ENCODE data around the gene SLC16A12. TPM values are rescaled to one million over a fixed set of nuclear protein-coding genes. Genes with fewer than 3 reads are reported as not detected.

The SLC16A12 gene
- total and polyA plus RNA-seq, 2 of the 8 experiments (the other 6 are each of a cell fraction or from before 2014, with no cell fraction given): 1.6 to 1.9 TPM

GRCh38 chr10:89390476-89391225, 144.7 kb downstream of the SLC16A12 start:
- no peak for FAIRE-seq
- no peak overlapping the region for H2BK120ac ChIP-seq (replicated peaks; ENCODE audit: low read depth, low read length)
- no peak overlapping the region for H2BK12ac ChIP-seq (ENCODE audit: low read depth, low read length)
- peaks cover 0 to 5% (median 3%) of the 10 kb centered on the region in 4 experiments; a peak in 2 of 7 replicates for H3K4me1 ChIP-seq (replicated peaks in 1 of 4; ENCODE audit: control insufficient read depth in 3 of 4, insufficient read depth in 4 of 4, low read length in 3 of 4)
- H2AFZ ChIP-seq (ENCODE audit: low read length): no peak overlapping the region
- ChIA-PET CTCF (ENCODE audit: partially characterized antibody) (interaction anchor here (0.6 to 5.8 kb wide), 6 partner anchors 22 to 1561 kb away, joined by 3 to 30 read pairs (median 4); partner anchors contain the start of gene IFIT5), POLR2A (ENCODE audit: partially characterized antibody) (no interaction called here)
- DNase-seq (ENCODE audit: low read depth in 1 of 2, low spot score in 2 of 2): no peak
- no peak overlapping the region for H2BK5ac ChIP-seq (ENCODE audit: low read depth, low read length)
- H3K36me3 ChIP-seq (ENCODE audit: control insufficient read depth in 2 of 4, insufficient read depth in 4 of 4, low read length in 3 of 4): no peaks in the 10 kb centered on the region
- H3K4me2 ChIP-seq (ENCODE audit: insufficient read depth in 1 of 2, low read depth in 2 of 2, low read length in 2 of 2): no peak overlapping the region
- no peak overlapping the region for H3K9ac ChIP-seq (replicated peaks in 1 of 4; ENCODE audit: extremely low read depth in 1 of 4, low read depth in 3 of 4, low read length in 3 of 4)
- no peaks in the 10 kb centered on the region for H3K79me2 ChIP-seq (ENCODE audit: control insufficient read depth in 1 of 2, insufficient read depth in 2 of 2, low read length in 2 of 2)
- no peak overlapping the region for H2BK20ac ChIP-seq (ENCODE audit: low read length)
- H4K8ac ChIP-seq (ENCODE audit: extremely low read depth, insufficient read depth, low read length): no peak overlapping the region
- H3K14ac ChIP-seq (ENCODE audit: insufficient read length): no peak overlapping the region
- no peak overlapping the region for H3K18ac ChIP-seq (ENCODE audit: extremely low read depth, low read length)
- H3K27me3 ChIP-seq (replicated peaks in 1 of 4; ENCODE audit: control insufficient read depth in 3 of 4, extremely low read depth in 1 of 4, insufficient read depth in 3 of 4, low read length in 3 of 4): no peaks in the 10 kb centered on the region
- H3K79me1 ChIP-seq (ENCODE audit: low read depth, low read length): no peaks in the 10 kb centered on the region
- no peak overlapping the region for H3K4ac ChIP-seq (replicated peaks; ENCODE audit: insufficient read length, low read depth, low read length)
- no peak overlapping the region for H3K4me3 ChIP-seq (ENCODE audit: extremely low read depth in 1 of 4, insufficient read depth in 2 of 4, low read depth in 3 of 4, low read length in 4 of 4)
- TF ChIP-seq USF2 (IDR thresholded peaks at IDR 0.05; ENCODE audit: low read length) (no peak), CHD2 (IDR thresholded peaks at IDR 0.05; ENCODE audit: low read length) (no peak)
- H4K20me1 ChIP-seq (replicated peaks in 1 of 2; ENCODE audit: control insufficient read depth in 1 of 2, insufficient read depth in 2 of 2, low read length in 2 of 2): no peaks in the 10 kb centered on the region
- H3K23ac ChIP-seq (ENCODE audit: insufficient read length): no peak overlapping the region
- no peaks in the 10 kb centered on the region for H3K9me3 ChIP-seq (ENCODE audit: insufficient read depth in 2 of 2, low read depth in 1 of 2, low read length in 1 of 2)
- no peak overlapping the region for H3K27ac ChIP-seq (ENCODE audit: low read depth, low read length)
- H4K5ac ChIP-seq (ENCODE audit: insufficient read length, low read depth, low read length): no peak overlapping the region
- H3K56ac ChIP-seq (replicated peaks; ENCODE audit: insufficient read length, low read depth, low read length): no peak overlapping the region
- no peak overlapping the region for H4K91ac ChIP-seq (replicated peaks; ENCODE audit: insufficient read length, low read length)
- H2AK5ac ChIP-seq (ENCODE audit: low read depth, low read length): no peak overlapping the region
- no peak overlapping the region for H2BK15ac ChIP-seq (ENCODE audit: low read length)
- 88% methylated on average over 5 of the region's 5 CpGs; no CpG with 5 or more reads in 1 of the 2 experiments for WGBS, 2 experiments (ENCODE audit: extremely low coverage in 1 of 2, insufficient coverage in 1 of 2, insufficient read length in 1 of 2, insufficient replicate concordance in 2 of 2, low coverage in 1 of 2, low lambda C conversion rate in 2 of 2, missing lambda C conversion rate in 1 of 2)
- H3K23me2 ChIP-seq (ENCODE audit: low read depth, low read length): no peaks in the 10 kb centered on the region; the same call in 1 of the 2 replicates

Measured in H1 (cell line).